ENCODE results near the gene ATP1A4. TPM values are rescaled to one million over a fixed set of nuclear protein-coding genes. Genes with fewer than 3 reads are reported as not detected.
A peak's percentile ranks its signal among the peaks of the same experiment; 100 is the strongest.

Gene ATP1A4
- total and polyA plus RNA-seq, 2 of the 13 experiments (the other 11 are each of a cell fraction or from before 2014, with no cell fraction given), result not detected

DNA sequence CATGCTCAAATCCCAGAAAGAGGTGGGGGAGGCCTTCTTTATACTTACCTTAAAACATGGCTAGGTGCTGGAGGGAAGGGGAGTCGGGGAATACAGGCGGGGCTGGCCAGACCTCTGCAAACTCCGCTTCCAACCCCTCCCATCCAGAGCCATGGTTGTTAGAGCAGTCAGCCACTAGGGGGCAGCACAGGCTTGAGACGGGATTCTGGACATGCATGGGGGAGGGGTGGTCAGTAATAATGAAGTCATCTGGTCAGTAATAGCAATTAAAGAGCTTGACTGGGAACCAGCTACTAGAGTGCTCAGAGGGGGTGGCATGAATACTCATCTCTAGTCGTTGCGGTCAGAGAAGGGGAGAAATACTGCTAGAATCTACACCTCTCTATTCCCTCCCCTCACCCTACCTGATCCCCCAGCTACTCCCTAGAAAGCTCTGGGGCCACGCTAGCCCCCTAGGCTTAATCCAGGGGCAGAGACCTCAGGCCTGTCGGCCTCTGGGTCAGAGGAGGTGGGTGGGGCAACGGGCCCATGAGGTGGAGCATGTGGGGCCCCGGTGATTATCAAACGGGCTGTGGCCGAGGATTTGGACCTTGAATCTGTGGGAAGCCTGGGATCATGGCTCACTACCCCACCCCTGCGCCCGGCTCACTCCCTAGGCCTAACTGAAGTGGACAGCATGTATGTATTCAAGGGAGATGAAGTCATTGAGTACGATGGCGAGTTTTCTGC lies 41.9 kb downstream of the ATP1A4 start (continued):
- TF ChIP-seq DNMT3B (CRISPR knock-in tag; conservative IDR thresholded peaks at IDR 0.05) (0 out of 2 replicates have a peak, but pooled peaks have one; percentile 30), ZNF317 (CRISPR knock-in tag; IDR thresholded peaks at IDR 0.05) (no peak), MTF2 (CRISPR knock-in tag; IDR thresholded peaks at IDR 0.05; ENCODE audit: borderline replicate concordance) (no peak), SIN3B (IDR thresholded peaks at IDR 0.05; ENCODE audit: low read length) (0 out of 2 replicates have a peak, but pooled peaks have one; percentile 48), ZNF629 (CRISPR knock-in tag; conservative IDR thresholded peaks at IDR 0.05) (no peak), ZSCAN21 (CRISPR knock-in tag; IDR thresholded peaks at IDR 0.05; ENCODE audit: borderline replicate concordance) (no peak), KDM1A (CRISPR knock-in tag; IDR thresholded peaks at IDR 0.05) (no peak), HOXA5 (CRISPR knock-in tag; IDR thresholded peaks at IDR 0.05) (0 out of 2 replicates have a peak, but pooled peaks have one; percentile 51), ATF7 (IDR thresholded peaks at IDR 0.05) (peak; percentile 39), ATF7 (CRISPR knock-in tag; IDR thresholded peaks at IDR 0.05) (peak; percentile 20; the same call in 1 of the 2 replicates), ZNF557 (CRISPR knock-in tag; IDR thresholded peaks at IDR 0.05) (0 out of 2 replicates have a peak, but pooled peaks have one; percentile 25), ZBTB7B (CRISPR knock-in tag; IDR thresholded peaks at IDR 0.05) (peak; percentile 38; the same call in 1 of the 2 replicates), SETDB1 (CRISPR knock-in tag; IDR thresholded peaks at IDR 0.05; ENCODE audit: borderline replicate concordance) (no peak), ZNF263 (CRISPR knock-in tag; IDR thresholded peaks at IDR 0.05) (no peak), ZNF430 (CRISPR knock-in tag; IDR thresholded peaks at IDR 0.05) (0 out of 2 replicates have a peak, but pooled peaks have one; percentile 38), KDM2A (CRISPR knock-in tag; IDR thresholded peaks at IDR 0.05; ENCODE audit: borderline replicate concordance, low read depth) (peak; percentile 58; the same call in 1 of the 2 replicates), USF2 (IDR thresholded peaks at IDR 0.05; ENCODE audit: low read depth, low read length) (no peak), USF2 (CRISPR knock-in tag; IDR thresholded peaks at IDR 0.05; ENCODE audit: borderline replicate concordance) (no peak), KLF16 (CRISPR knock-in tag; IDR thresholded peaks at IDR 0.05) (peak in 1 of 2 experiments; percentile 61; a peak in 1 of 4 replicates), KAT8 (CRISPR knock-in tag; IDR thresholded peaks at IDR 0.05) (peak; percentile 26; the same call in 1 of the 2 replicates), ZNF251 (CRISPR knock-in tag; IDR thresholded peaks at IDR 0.05) (no peak), ZNF543 (CRISPR knock-in tag; IDR thresholded peaks at IDR 0.05) (no peak), ZNF44 (CRISPR knock-in tag; IDR thresholded peaks at IDR 0.05) (no peak), ZNF101 (CRISPR knock-in tag; IDR thresholded peaks at IDR 0.05; ENCODE audit: borderline replicate concordance, low read depth) (0 out of 2 replicates have a peak, but pooled peaks have one; percentile 44)
- TF ChIP-seq, protein P1, sequence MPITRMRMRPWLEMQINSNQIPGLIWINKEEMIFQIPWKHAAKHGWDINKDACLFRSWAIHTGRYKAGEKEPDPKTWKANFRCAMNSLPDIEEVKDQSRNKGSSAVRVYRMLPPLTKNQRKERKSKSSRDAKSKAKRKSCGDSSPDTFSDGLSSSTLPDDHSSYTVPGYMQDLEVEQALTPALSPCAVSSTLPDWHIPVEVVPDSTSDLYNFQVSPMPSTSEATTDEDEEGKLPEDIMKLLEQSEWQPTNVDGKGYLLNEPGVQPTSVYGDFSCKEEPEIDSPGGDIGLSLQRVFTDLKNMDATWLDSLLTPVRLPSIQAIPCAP (CRISPR knock-in tag; IDR thresholded peaks at IDR 0.05; ENCODE audit: low read depth), result no peak
- TF ChIP-seq, protein P2, sequence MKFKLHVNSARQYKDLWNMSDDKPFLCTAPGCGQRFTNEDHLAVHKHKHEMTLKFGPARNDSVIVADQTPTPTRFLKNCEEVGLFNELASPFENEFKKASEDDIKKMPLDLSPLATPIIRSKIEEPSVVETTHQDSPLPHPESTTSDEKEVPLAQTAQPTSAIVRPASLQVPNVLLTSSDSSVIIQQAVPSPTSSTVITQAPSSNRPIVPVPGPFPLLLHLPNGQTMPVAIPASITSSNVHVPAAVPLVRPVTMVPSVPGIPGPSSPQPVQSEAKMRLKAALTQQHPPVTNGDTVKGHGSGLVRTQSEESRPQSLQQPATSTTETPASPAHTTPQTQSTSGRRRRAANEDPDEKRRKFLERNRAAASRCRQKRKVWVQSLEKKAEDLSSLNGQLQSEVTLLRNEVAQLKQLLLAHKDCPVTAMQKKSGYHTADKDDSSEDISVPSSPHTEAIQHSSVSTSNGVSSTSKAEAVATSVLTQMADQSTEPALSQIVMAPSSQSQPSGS (CRISPR knock-in tag; IDR thresholded peaks at IDR 0.05), result peak; percentile 70; the same call in 1 of the 2 replicates

Data from HepG2 (cell line).